Measurements from ENCODE around the gene CCDC138. TPM values are rescaled to one million over a fixed set of nuclear protein-coding genes. Genes with fewer than 3 reads are reported as not detected.

Gene CCDC138
- polyA plus RNA-seq, 1 donor from 2014 or later, result 19.0 TPM

- Histone ChIP-seq H3K9me2 (ENCODE audit: insufficient read depth, low read length) (no peaks in the 10 kb centered on the region), H3K4me2 (ENCODE audit: low read length) (no peak overlapping the region), H4K20me1 (ENCODE audit: insufficient read depth) (no peaks in the 10 kb centered on the region), H3K79me2 (replicated peaks; ENCODE audit: insufficient read depth, low read length) (no peaks in the 10 kb centered on the region), H3K4me3 (ENCODE audit: low read length) (no peak overlapping the region), H3F3A (ENCODE audit: insufficient read depth, low read length, poor library complexity, severe bottlenecking) (no peaks in the 10 kb centered on the region), H3K36me3 (ENCODE audit: insufficient read depth, low read length) (no peaks in the 10 kb centered on the region), H3K9ac (ENCODE audit: low read length) (no peak overlapping the region), H3K27ac (ENCODE audit: low read length) (no peak overlapping the region), H3K27me3 (ENCODE audit: insufficient read depth, low read depth, low read length) (no peaks in the 10 kb centered on the region), H3K9me3 (ENCODE audit: low read length) (no peaks in the 10 kb centered on the region), H2AFZ (ENCODE audit: low read depth, low read length) (no peak overlapping the region)
- TF ChIP-seq TAF1 (IDR thresholded peaks at IDR 0.05; ENCODE audit: low read depth) (no peak), POLR2AphosphoS5 (IDR thresholded peaks at IDR 0.05) (no peak), EP300 (conservative IDR thresholded peaks at IDR 0.05; ENCODE audit: poor library complexity, severe bottlenecking) (no peak), SMC3 (conservative IDR thresholded peaks at IDR 0.05; ENCODE audit: poor library complexity) (no peak), RAD21 (conservative IDR thresholded peaks at IDR 0.05) (no peak), EZH2 (IDR thresholded peaks at IDR 0.05; ENCODE audit: borderline replicate concordance, insufficient read depth, low read length, poor library complexity, severe bottlenecking) (no peak), MXI1 (conservative IDR thresholded peaks at IDR 0.05; ENCODE audit: poor library complexity, severe bottlenecking) (no peak)
- TF ChIP-seq, protein P1, sequence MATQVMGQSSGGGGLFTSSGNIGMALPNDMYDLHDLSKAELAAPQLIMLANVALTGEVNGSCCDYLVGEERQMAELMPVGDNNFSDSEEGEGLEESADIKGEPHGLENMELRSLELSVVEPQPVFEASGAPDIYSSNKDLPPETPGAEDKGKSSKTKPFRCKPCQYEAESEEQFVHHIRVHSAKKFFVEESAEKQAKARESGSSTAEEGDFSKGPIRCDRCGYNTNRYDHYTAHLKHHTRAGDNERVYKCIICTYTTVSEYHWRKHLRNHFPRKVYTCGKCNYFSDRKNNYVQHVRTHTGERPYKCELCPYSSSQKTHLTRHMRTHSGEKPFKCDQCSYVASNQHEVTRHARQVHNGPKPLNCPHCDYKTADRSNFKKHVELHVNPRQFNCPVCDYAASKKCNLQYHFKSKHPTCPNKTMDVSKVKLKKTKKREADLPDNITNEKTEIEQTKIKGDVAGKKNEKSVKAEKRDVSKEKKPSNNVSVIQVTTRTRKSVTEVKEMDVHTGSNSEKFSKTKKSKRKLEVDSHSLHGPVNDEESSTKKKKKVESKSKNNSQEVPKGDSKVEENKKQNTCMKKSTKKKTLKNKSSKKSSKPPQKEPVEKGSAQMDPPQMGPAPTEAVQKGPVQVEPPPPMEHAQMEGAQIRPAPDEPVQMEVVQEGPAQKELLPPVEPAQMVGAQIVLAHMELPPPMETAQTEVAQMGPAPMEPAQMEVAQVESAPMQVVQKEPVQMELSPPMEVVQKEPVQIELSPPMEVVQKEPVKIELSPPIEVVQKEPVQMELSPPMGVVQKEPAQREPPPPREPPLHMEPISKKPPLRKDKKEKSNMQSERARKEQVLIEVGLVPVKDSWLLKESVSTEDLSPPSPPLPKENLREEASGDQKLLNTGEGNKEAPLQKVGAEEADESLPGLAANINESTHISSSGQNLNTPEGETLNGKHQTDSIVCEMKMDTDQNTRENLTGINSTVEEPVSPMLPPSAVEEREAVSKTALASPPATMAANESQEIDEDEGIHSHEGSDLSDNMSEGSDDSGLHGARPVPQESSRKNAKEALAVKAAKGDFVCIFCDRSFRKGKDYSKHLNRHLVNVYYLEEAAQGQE (IDR thresholded peaks at IDR 0.05; ENCODE audit: borderline replicate concordance), result no peak
- TF ChIP-seq, protein P2, sequence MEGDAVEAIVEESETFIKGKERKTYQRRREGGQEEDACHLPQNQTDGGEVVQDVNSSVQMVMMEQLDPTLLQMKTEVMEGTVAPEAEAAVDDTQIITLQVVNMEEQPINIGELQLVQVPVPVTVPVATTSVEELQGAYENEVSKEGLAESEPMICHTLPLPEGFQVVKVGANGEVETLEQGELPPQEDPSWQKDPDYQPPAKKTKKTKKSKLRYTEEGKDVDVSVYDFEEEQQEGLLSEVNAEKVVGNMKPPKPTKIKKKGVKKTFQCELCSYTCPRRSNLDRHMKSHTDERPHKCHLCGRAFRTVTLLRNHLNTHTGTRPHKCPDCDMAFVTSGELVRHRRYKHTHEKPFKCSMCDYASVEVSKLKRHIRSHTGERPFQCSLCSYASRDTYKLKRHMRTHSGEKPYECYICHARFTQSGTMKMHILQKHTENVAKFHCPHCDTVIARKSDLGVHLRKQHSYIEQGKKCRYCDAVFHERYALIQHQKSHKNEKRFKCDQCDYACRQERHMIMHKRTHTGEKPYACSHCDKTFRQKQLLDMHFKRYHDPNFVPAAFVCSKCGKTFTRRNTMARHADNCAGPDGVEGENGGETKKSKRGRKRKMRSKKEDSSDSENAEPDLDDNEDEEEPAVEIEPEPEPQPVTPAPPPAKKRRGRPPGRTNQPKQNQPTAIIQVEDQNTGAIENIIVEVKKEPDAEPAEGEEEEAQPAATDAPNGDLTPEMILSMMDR (IDR thresholded peaks at IDR 0.05; ENCODE audit: poor library complexity, severe bottlenecking), result no peak
Measured at GRCh38 chr2:108916796-108917421, 130.3 kb downstream of the CCDC138 start.

DNA sequence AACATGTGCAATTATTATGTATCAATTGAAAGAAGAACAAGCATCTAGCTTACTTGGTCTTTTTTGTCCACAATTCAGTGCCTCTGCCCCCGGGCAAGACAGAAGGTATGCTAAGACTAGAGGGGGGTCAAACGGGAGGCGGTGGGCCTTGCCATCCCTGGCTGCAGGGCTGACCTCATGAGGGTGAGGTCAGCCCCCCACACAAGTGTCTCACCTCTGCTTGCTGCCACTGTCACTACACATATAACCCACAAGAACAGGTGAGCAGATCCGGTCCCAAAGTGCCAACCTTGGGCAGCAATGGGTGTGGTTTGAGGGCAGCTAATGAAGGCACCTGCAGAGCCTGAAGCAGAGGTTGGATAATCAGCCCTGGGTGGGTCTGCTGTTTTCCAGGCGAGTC is 131.0 kb downstream of the CCDC138 start:
- H4K20me1 ChIP-seq (ENCODE audit: insufficient read depth), result no peaks in the 10 kb centered on the region
- H3K36me3 ChIP-seq (ENCODE audit: insufficient read depth, low read length), result no peaks in the 10 kb centered on the region
- no peaks in the 10 kb centered on the region for H3K27me3 ChIP-seq (ENCODE audit: insufficient read depth, low read depth, low read length)
- no peak for TF ChIP-seq EP300 (conservative IDR thresholded peaks at IDR 0.05; ENCODE audit: poor library complexity, severe bottlenecking)
- no peak for TF ChIP-seq TAF1 (IDR thresholded peaks at IDR 0.05; ENCODE audit: low read depth)
- TF ChIP-seq POLR2AphosphoS5 (IDR thresholded peaks at IDR 0.05), result no peak
- TF ChIP-seq MXI1 (conservative IDR thresholded peaks at IDR 0.05; ENCODE audit: poor library complexity, severe bottlenecking), result no peak
- no peak for TF ChIP-seq SMC3 (conservative IDR thresholded peaks at IDR 0.05; ENCODE audit: poor library complexity)
- TF ChIP-seq, protein P1 (IDR thresholded peaks at IDR 0.05; ENCODE audit: borderline replicate concordance), result no peak
- no peak for TF ChIP-seq RAD21 (conservative IDR thresholded peaks at IDR 0.05)
- TF ChIP-seq EZH2 (IDR thresholded peaks at IDR 0.05; ENCODE audit: borderline replicate concordance, insufficient read depth, low read length, poor library complexity, severe bottlenecking), result no peak
- TF ChIP-seq, protein P2 (IDR thresholded peaks at IDR 0.05; ENCODE audit: poor library complexity, severe bottlenecking), result no peak
- H3K27ac ChIP-seq (ENCODE audit: low read length), result no peak overlapping the region
- H3F3A ChIP-seq (ENCODE audit: insufficient read depth, low read length, poor library complexity, severe bottlenecking), result no peaks in the 10 kb centered on the region
- H3K4me3 ChIP-seq (ENCODE audit: low read length), result no peak overlapping the region
- no peaks in the 10 kb centered on the region for H3K9me3 ChIP-seq (ENCODE audit: low read length)
- H3K9me2 ChIP-seq (ENCODE audit: insufficient read depth, low read length), result no peaks in the 10 kb centered on the region
- no peak overlapping the region for H3K4me2 ChIP-seq (ENCODE audit: low read length)
- H3K79me2 ChIP-seq (replicated peaks; ENCODE audit: insufficient read depth, low read length), result no peaks in the 10 kb centered on the region
- H2AFZ ChIP-seq (ENCODE audit: low read depth, low read length), result no peak overlapping the region
- no peak overlapping the region for H3K9ac ChIP-seq (ENCODE audit: low read length)
